Mesothelial cell of epicardium (in vitro differentiated cells): ENCODE results near the gene ENC1. TPM values are rescaled to one million over a fixed set of nuclear protein-coding genes. Genes with fewer than 3 reads are reported as not detected.

ENCODE experiments used
- DNase-seq, 2 experiments: peaks; one replicate each; pipeline ENCODE4 v3.0.0; 2021; ENCODE audit warnings: low spot score in 2 of 2; ENCODE audit not compliant: unreplicated experiment in 2 of 2
- H3K27ac Mint-ChIP-seq: 2 replicates; pipeline ENCODE4 v1.8.0; 2021; ENCODE audit warnings: mixed read lengths
- H3K27me3 Mint-ChIP-seq: 2 replicates; pipeline ENCODE4 v1.8.0; 2021; ENCODE audit warnings: low read depth, mixed read lengths
- H3K36me3 Mint-ChIP-seq: 2 replicates; pipeline ENCODE4 v1.8.0; 2021; ENCODE audit warnings: mixed read lengths
- H3K4me1 Mint-ChIP-seq: 2 replicates; pipeline ENCODE4 v1.8.0; 2021; ENCODE audit warnings: mixed read lengths
- H3K4me3 Mint-ChIP-seq: 2 replicates; pipeline ENCODE4 v1.8.0; 2021; ENCODE audit warnings: mild to moderate bottlenecking, moderate library complexity, mixed read lengths
- H3K9me3 Mint-ChIP-seq: 2 replicates; pipeline ENCODE4 v1.8.0; 2021; ENCODE audit warnings: mixed read lengths
- total RNA-seq: library from RNA; stranded (reverse); gene quantifications from 3 replicates; pipeline ENCODE4 v1.2.1, GENCODE V29; 2021
- TF ChIP-seq, protein P1 (sequence below): fragments of 200-600 bp; sonication (generic); IDR thresholded peaks from one replicate; pipeline ENCODE4 v1.5.0; 2021; ENCODE audit warnings: antibody characterized with exemption; ENCODE audit not compliant: unreplicated experiment

The ENC1 gene
- total RNA-seq, 1 donor from 2014 or later = 129 TPM

GRCh38 chr5:74619308-74619707 is 21.2 kb downstream of the ENC1 start:
- peaks cover 51% of the 10 kb centered on the region for H3K4me1 Mint-ChIP-seq
- no peaks in the 10 kb centered on the region for H3K27me3 Mint-ChIP-seq
- H3K27ac Mint-ChIP-seq = no peak overlapping the region
- no peak overlapping the region for H3K4me3 Mint-ChIP-seq
- H3K36me3 Mint-ChIP-seq = no peaks in the 10 kb centered on the region
- TF ChIP-seq, protein P1, sequence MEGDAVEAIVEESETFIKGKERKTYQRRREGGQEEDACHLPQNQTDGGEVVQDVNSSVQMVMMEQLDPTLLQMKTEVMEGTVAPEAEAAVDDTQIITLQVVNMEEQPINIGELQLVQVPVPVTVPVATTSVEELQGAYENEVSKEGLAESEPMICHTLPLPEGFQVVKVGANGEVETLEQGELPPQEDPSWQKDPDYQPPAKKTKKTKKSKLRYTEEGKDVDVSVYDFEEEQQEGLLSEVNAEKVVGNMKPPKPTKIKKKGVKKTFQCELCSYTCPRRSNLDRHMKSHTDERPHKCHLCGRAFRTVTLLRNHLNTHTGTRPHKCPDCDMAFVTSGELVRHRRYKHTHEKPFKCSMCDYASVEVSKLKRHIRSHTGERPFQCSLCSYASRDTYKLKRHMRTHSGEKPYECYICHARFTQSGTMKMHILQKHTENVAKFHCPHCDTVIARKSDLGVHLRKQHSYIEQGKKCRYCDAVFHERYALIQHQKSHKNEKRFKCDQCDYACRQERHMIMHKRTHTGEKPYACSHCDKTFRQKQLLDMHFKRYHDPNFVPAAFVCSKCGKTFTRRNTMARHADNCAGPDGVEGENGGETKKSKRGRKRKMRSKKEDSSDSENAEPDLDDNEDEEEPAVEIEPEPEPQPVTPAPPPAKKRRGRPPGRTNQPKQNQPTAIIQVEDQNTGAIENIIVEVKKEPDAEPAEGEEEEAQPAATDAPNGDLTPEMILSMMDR = no peak
- H3K9me3 Mint-ChIP-seq = no peaks in the 10 kb centered on the region
- DNase-seq = no peak

- TF ChIP-seq, protein P1 = no peak
- Mint-ChIP-seq H3K27ac (no peak overlapping the region), H3K27me3 (no peaks in the 10 kb centered on the region), H3K9me3 (no peaks in the 10 kb centered on the region), H3K36me3 (no peaks in the 10 kb centered on the region), H3K4me1 (peaks cover 42% of the 10 kb centered on the region), H3K4me3 (no peak overlapping the region)
- DNase-seq = no peak
Observed at GRCh38 chr5:74618106-74618505, 22.4 kb downstream of the ENC1 start.

- Mint-ChIP-seq H3K27me3 (no peaks in the 10 kb centered on the region), H3K4me1 (peaks cover 34% of the 10 kb centered on the region), H3K36me3 (no peaks in the 10 kb centered on the region), H3K27ac (peak overlapping the region; percentile 21), H3K9me3 (no peaks in the 10 kb centered on the region), H3K4me3 (no peak overlapping the region)
- TF ChIP-seq, protein P1 = no peak
- no peak for DNase-seq
Observed at GRCh38 chr5:74617202-74617601, 23.3 kb downstream of the ENC1 start.

- no peaks in the 10 kb centered on the region for H3K9me3 Mint-ChIP-seq
- no peaks in the 10 kb centered on the region for H3K27me3 Mint-ChIP-seq
- H3K4me1 Mint-ChIP-seq = peaks cover 28% of the 10 kb centered on the region
- no peak overlapping the region for H3K4me3 Mint-ChIP-seq
- H3K36me3 Mint-ChIP-seq = no peaks in the 10 kb centered on the region
- peak overlapping the region; percentile 64 for H3K27ac Mint-ChIP-seq
- DNase-seq = no peak
- TF ChIP-seq, protein P1 = no peak
Observed at GRCh38 chr5:74616236-74617146, 24.0 kb downstream of the ENC1 start.

- Mint-ChIP-seq H3K4me1 (peaks cover 35% of the 10 kb centered on the region), H3K9me3 (no peaks in the 10 kb centered on the region), H3K27me3 (no peaks in the 10 kb centered on the region), H3K36me3 (no peaks in the 10 kb centered on the region), H3K4me3 (no peak overlapping the region), H3K27ac (no peak overlapping the region)
- no peak for DNase-seq
- TF ChIP-seq, protein P1 = no peak
Observed at GRCh38 chr5:74613283-74613682, 27.2 kb downstream of the ENC1 start.
